Mesenchymal stem cell (in vitro differentiated cells and primary cell): Measurements from ENCODE around the gene HOXA13.

Source experiments
- DNase-seq: peaks from one replicate; pipeline ENCODE4 v3.0.0-alpha.2; 2013
- H2AFZ ChIP-seq: one replicate; pipeline ENCODE4 v1.6.1; 2013; ENCODE audit warnings: low read depth, mild to moderate bottlenecking, control low read depth, inconsistent platforms, low read length, moderate library complexity
- H2AK5ac ChIP-seq: 2 replicates; pipeline ENCODE4 v1.6.1; 2013; ENCODE audit warnings: low read length, moderate library complexity, mild to moderate bottlenecking, inconsistent platforms; ENCODE audit not compliant: severe bottlenecking
- H2BK120ac ChIP-seq: one replicate; pipeline ENCODE4 v1.6.1; 2013; ENCODE audit warnings: low read depth, mild to moderate bottlenecking, inconsistent platforms, low read length, moderate library complexity
- H2BK12ac ChIP-seq, 2 experiments: one replicate each; pipeline ENCODE4 v1.6.1; 2013; ENCODE audit warnings: inconsistent platforms in 2 of 2, low read length in 2 of 2, mild to moderate bottlenecking in 2 of 2, moderate library complexity in 2 of 2, control low read depth in 1 of 2
- H2BK15ac ChIP-seq: one replicate; pipeline ENCODE4 v1.6.1; 2013; ENCODE audit warnings: mild to moderate bottlenecking, low read depth, inconsistent platforms; ENCODE audit not compliant: poor library complexity, severe bottlenecking
- H2BK5ac ChIP-seq: 2 replicates; pipeline ENCODE4 v1.6.1; 2013; ENCODE audit warnings: low read depth, mild to moderate bottlenecking, low read length, control low read depth, inconsistent platforms; ENCODE audit not compliant: poor library complexity, severe bottlenecking
- H3K14ac ChIP-seq, 2 experiments: one replicate each; pipeline ENCODE4 v1.6.1; 2013; ENCODE audit warnings: inconsistent platforms in 2 of 2, low read length in 2 of 2, control low read depth in 1 of 2, mild to moderate bottlenecking in 1 of 2, moderate library complexity in 1 of 2
- H3K18ac ChIP-seq, 2 experiments: one replicate each; pipeline ENCODE4 v1.6.1; 2013; ENCODE audit warnings: inconsistent platforms in 2 of 2, low read length in 2 of 2, control low read depth in 1 of 2, low read depth in 1 of 2, mild to moderate bottlenecking in 1 of 2
- H3K23ac ChIP-seq, 2 experiments: one replicate each; pipeline ENCODE4 v1.6.1; 2013; ENCODE audit warnings: inconsistent platforms in 2 of 2, low read length in 2 of 2, mild to moderate bottlenecking in 2 of 2, moderate library complexity in 2 of 2, control low read depth in 1 of 2
- H3K27ac ChIP-seq: 2 replicates; pipeline ENCODE4 v1.5.1; 2013; ENCODE audit warnings: mild to moderate bottlenecking, moderate library complexity, low read length, control low read depth, inconsistent platforms; ENCODE audit not compliant: poor library complexity, severe bottlenecking
- H3K27me3 ChIP-seq, 2 experiments: 2 replicates each; pipeline versions ENCODE4 v1.6.1 to v1.7.0; 2013; ENCODE audit warnings: low read length in 2 of 2, mild to moderate bottlenecking in 2 of 2, moderate library complexity in 2 of 2, control low read depth in 1 of 2, inconsistent platforms in 1 of 2; ENCODE audit not compliant: control insufficient read depth in 1 of 2, insufficient read depth in 1 of 2
- H3K36me3 ChIP-seq, 2 experiments: 2 replicates each; pipeline versions ENCODE4 v1.6.1 to v1.7.0; 2013; ENCODE audit warnings: low read length in 2 of 2, control low read depth in 1 of 2, inconsistent platforms in 1 of 2, low read depth in 1 of 2, mild to moderate bottlenecking in 1 of 2; ENCODE audit not compliant: insufficient read depth in 2 of 2, control insufficient read depth in 1 of 2
- H3K4ac ChIP-seq, 2 experiments: one replicate each; pipeline ENCODE4 v1.6.1; 2013; ENCODE audit warnings: inconsistent platforms in 2 of 2, low read length in 2 of 2, mild to moderate bottlenecking in 2 of 2, moderate library complexity in 2 of 2, control low read depth in 1 of 2, low read depth in 1 of 2
- H3K4me1 ChIP-seq: 2 replicates; pipeline ENCODE4 v1.6.1; 2013; ENCODE audit warnings: low read depth, low read length, control low read depth; ENCODE audit not compliant: control insufficient read depth, insufficient read depth
- H3K4me2 ChIP-seq: 2 replicates; pipeline ENCODE4 v1.6.1; 2013; ENCODE audit warnings: low read length, mild to moderate bottlenecking, inconsistent platforms; ENCODE audit not compliant: poor library complexity, severe bottlenecking
- H3K4me3 ChIP-seq, 2 experiments: 2 replicates each; pipeline versions ENCODE4 v1.5.1 to v1.7.0; 2013; ENCODE audit warnings: low read length in 2 of 2, mild to moderate bottlenecking in 2 of 2, control low read depth in 1 of 2, low read depth in 1 of 2; ENCODE audit not compliant: insufficient read depth in 1 of 2
- H3K79me1 ChIP-seq: replicated peaks from 2 replicates; pipeline ENCODE4 v1.6.1; 2013; ENCODE audit warnings: mild to moderate bottlenecking, control low read depth, low read length, inconsistent platforms; ENCODE audit not compliant: poor library complexity, severe bottlenecking
- H3K9ac ChIP-seq: 2 replicates; pipeline ENCODE4 v1.7.0; 2013; ENCODE audit warnings: mild to moderate bottlenecking, low read length, moderate library complexity
- H3K9me3 ChIP-seq: 2 replicates; pipeline ENCODE4 v1.7.0; 2013; ENCODE audit warnings: mild to moderate bottlenecking, low read length; ENCODE audit not compliant: control insufficient read depth
- H4K8ac ChIP-seq: one replicate; pipeline ENCODE4 v1.6.1; 2013; ENCODE audit warnings: inconsistent platforms, mild to moderate bottlenecking, low read length, moderate library complexity
- H4K91ac ChIP-seq: one replicate; pipeline ENCODE4 v1.6.1; 2013; ENCODE audit warnings: mild to moderate bottlenecking, low read length, inconsistent platforms
- WGBS: methylation state at CpG from one replicate; pipeline ENCODE4 v1.1.7; 2013; ENCODE audit warnings: mixed read lengths; 5-methylcytosine and 5-hydroxymethylcytosine counted together

HOXA13 gene

DNA sequence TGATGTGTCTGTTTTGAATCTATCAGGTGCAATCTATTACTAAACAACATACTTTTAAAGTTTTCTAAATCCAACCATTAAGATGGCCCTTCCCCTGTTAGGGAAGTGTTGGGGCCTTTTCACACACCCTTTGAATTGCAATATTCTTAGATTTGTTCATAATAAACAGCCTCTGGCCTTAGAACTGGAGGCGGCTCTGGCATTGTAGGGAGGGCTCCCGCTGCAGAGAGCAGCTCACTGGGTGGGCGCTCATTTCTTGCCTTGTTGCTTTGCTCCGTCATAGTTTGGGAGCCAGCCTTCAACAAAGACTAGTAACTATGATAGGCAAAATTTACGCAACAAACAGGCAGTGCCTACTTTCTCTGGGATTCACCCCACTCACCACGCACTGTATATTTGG, 21.5 kb downstream of the HOXA13 start:
- no peak overlapping the region for H4K8ac ChIP-seq
- peak overlapping the region; percentile 27 for H3K4me2 ChIP-seq
- peak overlapping the region; percentile 98 for H3K27ac ChIP-seq
- H3K27me3 ChIP-seq = no peaks in the 10 kb centered on the region
- no peak for DNase-seq
- H3K4me3 ChIP-seq = peak overlapping the region; percentile 64 to 92
- H3K18ac ChIP-seq = no peak overlapping the region
- H2BK5ac ChIP-seq = no peak overlapping the region
- WGBS = 83% methylated on average over 6 of the region's 6 CpGs
- no peak overlapping the region for H2AK5ac ChIP-seq
- no peak overlapping the region for H3K4ac ChIP-seq
- no peaks in the 10 kb centered on the region for H3K79me1 ChIP-seq
- H3K4me1 ChIP-seq = peaks cover 18% of the 10 kb centered on the region
- H2BK120ac ChIP-seq = no peak overlapping the region
- H4K91ac ChIP-seq = no peak overlapping the region
- no peak overlapping the region for H2BK12ac ChIP-seq
- H2BK15ac ChIP-seq = no peak overlapping the region
- H2AFZ ChIP-seq = no peak overlapping the region
- H3K23ac ChIP-seq = no peak overlapping the region
- H3K9me3 ChIP-seq = no peaks in the 10 kb centered on the region
- H3K36me3 ChIP-seq = peaks cover 6 to 47% of the 10 kb centered on the region in 2 experiments
- no peak overlapping the region for H3K14ac ChIP-seq
- peak overlapping the region; percentile 90 for H3K9ac ChIP-seq

DNA sequence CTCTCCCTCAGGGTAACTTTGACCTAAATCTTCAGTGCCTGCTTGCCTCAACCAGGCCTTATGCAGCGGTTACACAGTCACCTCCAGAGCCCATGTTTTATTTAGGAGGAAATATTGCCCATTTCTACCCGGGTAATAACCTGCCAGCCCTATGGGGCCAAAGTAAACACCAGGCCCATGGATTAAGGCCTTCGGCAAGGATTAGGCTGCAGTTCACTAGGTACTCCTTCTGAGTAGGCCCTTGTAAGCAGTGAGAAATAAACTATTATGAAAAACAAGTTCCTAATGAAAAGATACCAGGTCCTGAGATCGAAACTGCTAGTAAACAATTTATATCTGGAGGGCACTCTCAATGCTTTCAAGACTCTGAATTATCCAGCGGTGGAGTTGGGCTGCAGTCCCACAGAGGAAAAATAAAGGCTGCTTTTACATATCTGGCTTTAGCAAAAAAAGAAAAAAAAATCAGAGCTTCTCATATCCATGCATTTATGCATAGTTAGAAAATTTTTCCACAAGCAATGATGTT, 22.0 kb downstream of the HOXA13 start:
- H3K18ac ChIP-seq = no peak overlapping the region
- WGBS = 59% methylated on average over 5 of the region's 5 CpGs
- H3K27me3 ChIP-seq = no peaks in the 10 kb centered on the region
- peak overlapping the region; percentile 90 for H3K9ac ChIP-seq
- H4K91ac ChIP-seq = no peak overlapping the region
- H3K14ac ChIP-seq = no peak overlapping the region
- no peak overlapping the region for H2AK5ac ChIP-seq
- H3K36me3 ChIP-seq = peaks cover 6 to 49% of the 10 kb centered on the region in 2 experiments
- H3K9me3 ChIP-seq = no peaks in the 10 kb centered on the region
- peaks cover 18% of the 10 kb centered on the region for H3K4me1 ChIP-seq
- no peak overlapping the region for H2BK12ac ChIP-seq
- H3K27ac ChIP-seq = peak overlapping the region; percentile 71
- H4K8ac ChIP-seq = no peak overlapping the region
- H3K23ac ChIP-seq = no peak overlapping the region
- no peak overlapping the region for H2BK120ac ChIP-seq
- peak overlapping the region; percentile 53 for H2BK5ac ChIP-seq
- H3K4ac ChIP-seq = no peak overlapping the region
- peak overlapping the region; percentile 60 for H3K4me2 ChIP-seq
- DNase-seq = no peak
- H3K4me3 ChIP-seq = peak overlapping the region; percentile 69 to 92
- H2AFZ ChIP-seq = no peak overlapping the region
- no peak overlapping the region for H2BK15ac ChIP-seq
- no peaks in the 10 kb centered on the region for H3K79me1 ChIP-seq

DNA sequence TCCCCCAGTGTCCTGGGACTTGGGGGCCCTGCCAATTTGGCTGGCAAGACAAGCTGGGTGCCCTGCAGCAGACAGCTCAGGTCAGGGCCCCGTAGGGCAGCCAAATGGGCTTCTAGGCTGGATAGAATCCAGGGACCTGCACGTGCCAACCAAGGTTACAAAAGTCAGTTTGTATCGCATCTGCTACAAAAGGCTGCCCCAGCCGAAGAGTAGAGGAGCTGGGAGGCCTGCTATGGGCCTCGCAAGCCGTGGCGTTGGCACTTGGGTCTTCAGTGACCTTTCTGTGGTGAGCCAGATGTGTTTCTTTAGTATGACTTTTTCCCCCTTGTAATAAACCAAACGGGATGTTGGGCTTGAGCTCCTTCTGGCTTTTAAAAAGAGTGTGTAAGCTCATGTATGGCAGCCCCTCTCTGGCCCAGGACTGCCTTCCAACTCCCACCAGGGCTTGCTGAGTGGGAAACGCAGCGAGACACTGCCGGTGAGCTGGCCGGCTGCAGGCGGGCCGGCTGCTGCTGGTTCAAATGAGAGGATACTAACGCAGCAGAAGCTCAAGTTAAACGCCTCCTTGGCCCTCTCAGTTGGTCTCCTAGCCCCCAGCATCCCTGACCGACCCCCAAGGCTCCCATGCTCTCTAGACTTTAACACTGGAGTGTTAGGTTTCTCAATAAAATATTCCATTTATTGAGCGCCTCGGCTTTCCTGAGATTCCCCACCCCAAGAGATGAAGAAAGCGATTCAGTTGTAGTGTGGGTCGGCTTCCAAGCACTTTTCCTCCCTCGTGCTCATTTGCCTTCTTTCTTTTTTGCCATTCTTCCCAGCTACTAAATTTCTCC, 22.7 kb downstream of the HOXA13 start:
- Histone ChIP-seq H3K36me3 (peaks cover 6 to 51% of the 10 kb centered on the region in 2 experiments), H3K4ac (no peak overlapping the region), H2AFZ (no peak overlapping the region), H2AK5ac (peak overlapping the region; percentile 36), H3K27ac (peak overlapping the region; percentile 71), H3K9ac (peak overlapping the region; percentile 90), H2BK15ac (no peak overlapping the region), H3K18ac (no peak overlapping the region), H2BK120ac (no peak overlapping the region), H2BK5ac (peak overlapping the region; percentile 86), H3K79me1 (no peaks in the 10 kb centered on the region), H3K9me3 (no peaks in the 10 kb centered on the region), H3K27me3 (peaks cover 0 to 1% of the 10 kb centered on the region in 2 experiments), H3K4me2 (peak overlapping the region; percentile 60), H4K8ac (no peak overlapping the region), H2BK12ac (no peak overlapping the region), H3K4me3 (peak overlapping the region; percentile 69 to 92), H3K23ac (no peak overlapping the region), H3K14ac (no peak overlapping the region), H3K4me1 (peaks cover 16% of the 10 kb centered on the region), H4K91ac (no peak overlapping the region)
- no peak for DNase-seq
- 65% methylated on average over 22 of the region's 22 CpGs for WGBS

DNA sequence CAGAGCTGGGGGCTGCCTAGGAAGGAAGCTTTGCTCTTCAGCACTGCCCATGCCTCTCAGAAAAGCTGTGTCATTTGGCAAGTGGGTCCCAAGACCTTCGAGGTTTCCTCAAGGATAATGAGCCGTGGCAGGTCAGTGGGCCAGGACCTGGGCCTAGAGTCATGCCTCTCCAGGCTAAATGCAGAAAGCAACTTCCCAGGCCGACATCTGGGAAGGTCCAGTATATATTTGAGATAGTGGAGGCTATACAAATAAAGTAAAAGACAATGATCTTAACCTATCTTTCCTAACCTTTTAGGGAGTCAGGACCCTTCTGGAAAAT, 23.4 kb downstream of the HOXA13 start:
- H2BK5ac ChIP-seq = no peak overlapping the region
- no peak overlapping the region for H4K8ac ChIP-seq
- H3K9ac ChIP-seq = peak overlapping the region; percentile 90
- H3K14ac ChIP-seq = no peak overlapping the region
- no peak overlapping the region for H3K23ac ChIP-seq
- no peak overlapping the region for H2AK5ac ChIP-seq
- H2AFZ ChIP-seq = no peak overlapping the region
- peaks cover 0 to 6% of the 10 kb centered on the region in 2 experiments for H3K27me3 ChIP-seq
- H3K9me3 ChIP-seq = no peaks in the 10 kb centered on the region
- 67% methylated on average over 2 of the region's 3 CpGs for WGBS
- no peak overlapping the region for H4K91ac ChIP-seq
- no peak overlapping the region for H3K4ac ChIP-seq
- H3K36me3 ChIP-seq = peaks cover 3 to 52% of the 10 kb centered on the region in 2 experiments
- no peak overlapping the region for H2BK120ac ChIP-seq
- no peak overlapping the region for H2BK15ac ChIP-seq
- peaks cover 10% of the 10 kb centered on the region for H3K4me1 ChIP-seq
- H3K4me3 ChIP-seq = peak overlapping the region; percentile 61 to 92
- H3K4me2 ChIP-seq = peak overlapping the region; percentile 60
- H2BK12ac ChIP-seq = no peak overlapping the region
- H3K18ac ChIP-seq = no peak overlapping the region
- no peaks in the 10 kb centered on the region for H3K79me1 ChIP-seq
- no peak for DNase-seq
- H3K27ac ChIP-seq = peak overlapping the region; percentile 71
